ENCODE data around the gene RAPGEF5.

GRCh38 chr7:22318376-22318775 lies 38.6 kb downstream of the RAPGEF5 start:
- TF ChIP-seq, protein P1, sequence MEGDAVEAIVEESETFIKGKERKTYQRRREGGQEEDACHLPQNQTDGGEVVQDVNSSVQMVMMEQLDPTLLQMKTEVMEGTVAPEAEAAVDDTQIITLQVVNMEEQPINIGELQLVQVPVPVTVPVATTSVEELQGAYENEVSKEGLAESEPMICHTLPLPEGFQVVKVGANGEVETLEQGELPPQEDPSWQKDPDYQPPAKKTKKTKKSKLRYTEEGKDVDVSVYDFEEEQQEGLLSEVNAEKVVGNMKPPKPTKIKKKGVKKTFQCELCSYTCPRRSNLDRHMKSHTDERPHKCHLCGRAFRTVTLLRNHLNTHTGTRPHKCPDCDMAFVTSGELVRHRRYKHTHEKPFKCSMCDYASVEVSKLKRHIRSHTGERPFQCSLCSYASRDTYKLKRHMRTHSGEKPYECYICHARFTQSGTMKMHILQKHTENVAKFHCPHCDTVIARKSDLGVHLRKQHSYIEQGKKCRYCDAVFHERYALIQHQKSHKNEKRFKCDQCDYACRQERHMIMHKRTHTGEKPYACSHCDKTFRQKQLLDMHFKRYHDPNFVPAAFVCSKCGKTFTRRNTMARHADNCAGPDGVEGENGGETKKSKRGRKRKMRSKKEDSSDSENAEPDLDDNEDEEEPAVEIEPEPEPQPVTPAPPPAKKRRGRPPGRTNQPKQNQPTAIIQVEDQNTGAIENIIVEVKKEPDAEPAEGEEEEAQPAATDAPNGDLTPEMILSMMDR (IDR thresholded peaks at IDR 0.05): no peak
- TF ChIP-seq POLR2A (IDR thresholded peaks at IDR 0.05): no peak

All from thyroid gland (tissue), 4 donors.